Gastroesophageal sphincter (tissue), 4 donors: Measurements from ENCODE around the gene CFTR. TPM values are rescaled to one million over a fixed set of nuclear protein-coding genes. Genes with fewer than 3 reads are reported as not detected.

Source experiments
- ATAC-seq: fragments of 150-250 bp; one replicate; pipeline ENCODE4 v1.9.1; 2016; ENCODE audit warnings: mild to moderate bottlenecking, moderate library complexity
- H3K27ac ChIP-seq, 4 donors: fragments of 200-600 bp; sonication (generic) in 3 of 4; 1 replicate in 3 of 4; 2 replicates in 1 of 4; pipeline ENCODE4 v1.5.1; 2016 to 2019
- H3K27me3 ChIP-seq: fragments of 200-600 bp; sonication (generic); one replicate; pipeline ENCODE4 v1.5.1; 2019
- H3K36me3 ChIP-seq, 2 donors: fragments of 200-600 bp; sonication (generic); one replicate each; pipeline ENCODE4 v1.5.1; 2019; ENCODE audit warnings: control low read depth in 1 of 2
- H3K4me1 ChIP-seq, 3 donors: fragments of 200-600 bp; sonication (generic); 1 replicate in 2 of 3; 2 replicates in 1 of 3; pipeline ENCODE4 v1.5.1; 2016 to 2019; ENCODE audit warnings: control low read depth in 2 of 3
- H3K4me3 ChIP-seq, 2 donors: fragments of 200-600 bp; sonication (generic); one replicate each; pipeline ENCODE4 v1.5.1; 2019; ENCODE audit warnings: mild to moderate bottlenecking in 1 of 2, moderate library complexity in 1 of 2
- H3K9me3 ChIP-seq, 3 donors: fragments of 200-600 bp; sonication (generic); one replicate each; pipeline ENCODE4 v1.5.1; 2017 to 2019; ENCODE audit warnings: control low read depth in 2 of 3
- CTCF ChIP-seq, 4 experiments: fragments of 200-600 bp in 2 of 4; fragments of 450-650 bp in 2 of 4; sonication (generic) in 1 of 4; IDR thresholded peaks; one replicate each; pipeline ENCODE4 v1.5.1; 2017 to 2019; ENCODE audit warnings: antibody characterized with exemption in 4 of 4, mild to moderate bottlenecking in 2 of 4, moderate library complexity in 2 of 4
- EP300 ChIP-seq: sonication (generic); formaldehyde crosslinking; IDR thresholded peaks from one replicate; pipeline ENCODE4 v1.6.1; 2017; ENCODE audit warnings: antibody characterized with exemption, mild to moderate bottlenecking
- POLR2A ChIP-seq, 2 donors: fragments of 450-650 bp; IDR thresholded peaks; one replicate each; pipeline ENCODE4 v1.6.1; 2017; ENCODE audit warnings: antibody characterized with exemption in 2 of 2, mild to moderate bottlenecking in 2 of 2, moderate library complexity in 1 of 2
- POLR2AphosphoS5 ChIP-seq: sonication (generic); formaldehyde crosslinking; IDR thresholded peaks from one replicate; pipeline ENCODE4 v1.6.1; 2017; ENCODE audit warnings: antibody characterized with exemption
- WGBS, 2 donors: methylation state at CpG; one replicate each; pipeline ENCODE4 v1.1.5; 2018; ENCODE audit warnings: low coverage in 1 of 2; 5-methylcytosine and 5-hydroxymethylcytosine counted together
- total RNA-seq, 4 donors: library from RNA; depleted of rRNA; stranded (reverse); fragments of >200 nt; gene quantifications; one replicate each; pipeline ENCODE4 v1.1.0, GENCODE V29; 2016

CFTR gene
- total RNA-seq, 4 donors from 2014 or later, result 1.9 TPM; not detected in 3

GRCh38 chr7:117559391-117559790 is 79.6 kb downstream of the CFTR start:
- no peak for ATAC-seq
- WGBS, 2 donors, result 93 to 98% methylated on average over 3 of the region's 3 CpGs

DNA sequence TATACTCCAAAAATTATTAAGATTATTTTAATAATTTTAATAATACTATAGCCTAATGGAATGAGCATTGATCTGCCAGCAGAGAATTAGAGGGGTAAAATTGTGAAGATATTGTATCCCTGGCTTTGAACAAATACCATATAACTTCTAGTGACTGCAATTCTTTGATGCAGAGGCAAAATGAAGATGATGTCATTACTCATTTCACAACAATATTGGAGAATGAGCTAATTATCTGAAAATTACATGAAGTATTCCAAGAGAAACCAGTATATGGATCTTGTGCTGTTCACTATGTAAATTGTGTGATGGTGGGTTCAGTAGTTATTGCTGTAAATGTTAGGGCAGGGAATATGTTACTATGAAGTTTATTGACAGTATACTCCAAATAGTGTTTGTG is 80.2 kb downstream of the CFTR start:
- no peak overlapping the region for H3K4me3 ChIP-seq
- no peak for TF ChIP-seq EP300
- no peak for TF ChIP-seq CTCF (IDR thresholded peaks at IDR 0.05)
- TF ChIP-seq POLR2AphosphoS5, result no peak
- TF ChIP-seq POLR2A (IDR thresholded peaks at IDR 0.05), result no peak

More at GRCh38 chr7:117559391-117559790, 79.6 kb downstream of the CFTR start:
- Histone ChIP-seq H3K4me1 (no peaks in the 10 kb centered on the region), H3K27ac (no peak overlapping the region), H3K36me3 (no peaks in the 10 kb centered on the region), H3K27me3 (no peaks in the 10 kb centered on the region), H3K4me3 (no peak overlapping the region), H3K9me3 (no peaks in the 10 kb centered on the region)
- TF ChIP-seq EP300 (no peak), CTCF (IDR thresholded peaks at IDR 0.05) (no peak), POLR2A (IDR thresholded peaks at IDR 0.05) (no peak), POLR2AphosphoS5 (no peak)

DNA sequence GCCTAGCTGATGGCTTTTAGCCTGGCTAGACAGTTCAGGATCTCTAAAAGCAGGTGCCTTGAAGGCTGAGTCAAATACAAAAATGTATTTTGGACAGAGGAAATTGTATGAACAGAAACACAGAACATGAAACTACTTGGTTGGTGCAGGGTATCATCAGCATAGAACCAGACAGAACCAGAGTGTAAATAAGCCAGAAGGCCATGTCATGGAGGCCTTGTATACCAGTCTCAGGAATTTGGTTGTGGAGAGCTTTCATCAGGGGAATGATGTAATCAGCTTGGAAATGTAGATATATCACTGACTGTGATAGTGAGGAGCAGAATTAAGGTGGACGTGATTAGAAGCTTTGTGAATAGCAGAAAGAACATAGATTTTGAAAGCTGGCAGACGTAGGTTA is 82.9 kb downstream of the CFTR start:
- ATAC-seq, result no peak
- Histone ChIP-seq H3K36me3 (no peaks in the 10 kb centered on the region), H3K27ac (no peak overlapping the region), H3K4me3 (no peak overlapping the region), H3K4me1 (peaks cover 0 to 2% (median 0%) of the 10 kb centered on the region in 3 donors), H3K9me3 (no peaks in the 10 kb centered on the region), H3K27me3 (no peaks in the 10 kb centered on the region)
- TF ChIP-seq CTCF (IDR thresholded peaks at IDR 0.05) (no peak), POLR2A (IDR thresholded peaks at IDR 0.05) (no peak), EP300 (no peak), POLR2AphosphoS5 (no peak)
- 77 to 89% methylated on average over 2 of the region's 2 CpGs for WGBS, 2 donors

More for the DNA sequence above, 80.2 kb downstream of the CFTR start:
- no peaks in the 10 kb centered on the region for H3K36me3 ChIP-seq
- no peak for ATAC-seq
- H3K27ac ChIP-seq, result no peak overlapping the region
- H3K27me3 ChIP-seq, result no peaks in the 10 kb centered on the region
- no peaks in the 10 kb centered on the region for H3K4me1 ChIP-seq
- H3K9me3 ChIP-seq, result no peaks in the 10 kb centered on the region

DNA sequence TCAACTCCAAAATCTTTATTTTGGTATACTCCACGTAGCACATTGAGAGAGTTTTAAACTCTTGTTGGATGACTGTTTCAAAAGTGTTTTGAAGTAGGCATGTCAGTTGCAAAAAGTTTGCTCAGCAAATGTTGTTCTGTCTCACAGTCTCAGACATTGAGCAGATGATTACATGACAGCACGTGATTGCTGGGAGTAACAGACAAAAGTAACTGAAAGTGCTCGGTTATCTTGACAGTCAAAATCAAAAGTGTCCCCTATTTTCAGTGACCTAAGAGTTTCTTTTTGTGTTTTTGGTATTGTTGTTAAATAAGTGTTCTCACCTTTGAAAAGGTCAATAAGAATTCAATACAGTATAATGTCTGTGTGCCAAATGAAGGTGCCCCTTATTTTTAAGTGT is 84.3 kb downstream of the CFTR start:
- 66 to 90% methylated on average over 2 to 3 of the region's 3 CpGs for WGBS, 2 donors
- no peak for ATAC-seq

More for the DNA sequence above, 84.3 kb downstream of the CFTR start:
- H3K27ac ChIP-seq, result no peak overlapping the region
- no peaks in the 10 kb centered on the region for H3K27me3 ChIP-seq
- TF ChIP-seq POLR2AphosphoS5 (no peak), EP300 (no peak), CTCF (IDR thresholded peaks at IDR 0.05) (no peak), POLR2A (IDR thresholded peaks at IDR 0.05) (no peak)
- no peaks in the 10 kb centered on the region for H3K9me3 ChIP-seq
- no peaks in the 10 kb centered on the region for H3K36me3 ChIP-seq
- peaks cover 0 to 2% (median 0%) of the 10 kb centered on the region in 3 donors for H3K4me1 ChIP-seq
- H3K4me3 ChIP-seq, result no peak overlapping the region
